ENCODE measurements around the gene PTPN21.

- no peak for TF ChIP-seq POLR2AphosphoS5 (IDR thresholded peaks at IDR 0.05; ENCODE audit: low read depth)
- TF ChIP-seq, protein P1, sequence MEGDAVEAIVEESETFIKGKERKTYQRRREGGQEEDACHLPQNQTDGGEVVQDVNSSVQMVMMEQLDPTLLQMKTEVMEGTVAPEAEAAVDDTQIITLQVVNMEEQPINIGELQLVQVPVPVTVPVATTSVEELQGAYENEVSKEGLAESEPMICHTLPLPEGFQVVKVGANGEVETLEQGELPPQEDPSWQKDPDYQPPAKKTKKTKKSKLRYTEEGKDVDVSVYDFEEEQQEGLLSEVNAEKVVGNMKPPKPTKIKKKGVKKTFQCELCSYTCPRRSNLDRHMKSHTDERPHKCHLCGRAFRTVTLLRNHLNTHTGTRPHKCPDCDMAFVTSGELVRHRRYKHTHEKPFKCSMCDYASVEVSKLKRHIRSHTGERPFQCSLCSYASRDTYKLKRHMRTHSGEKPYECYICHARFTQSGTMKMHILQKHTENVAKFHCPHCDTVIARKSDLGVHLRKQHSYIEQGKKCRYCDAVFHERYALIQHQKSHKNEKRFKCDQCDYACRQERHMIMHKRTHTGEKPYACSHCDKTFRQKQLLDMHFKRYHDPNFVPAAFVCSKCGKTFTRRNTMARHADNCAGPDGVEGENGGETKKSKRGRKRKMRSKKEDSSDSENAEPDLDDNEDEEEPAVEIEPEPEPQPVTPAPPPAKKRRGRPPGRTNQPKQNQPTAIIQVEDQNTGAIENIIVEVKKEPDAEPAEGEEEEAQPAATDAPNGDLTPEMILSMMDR (IDR thresholded peaks at IDR 0.05; ENCODE audit: insufficient read depth, low read length), result no peak
- TF ChIP-seq, protein P2, sequence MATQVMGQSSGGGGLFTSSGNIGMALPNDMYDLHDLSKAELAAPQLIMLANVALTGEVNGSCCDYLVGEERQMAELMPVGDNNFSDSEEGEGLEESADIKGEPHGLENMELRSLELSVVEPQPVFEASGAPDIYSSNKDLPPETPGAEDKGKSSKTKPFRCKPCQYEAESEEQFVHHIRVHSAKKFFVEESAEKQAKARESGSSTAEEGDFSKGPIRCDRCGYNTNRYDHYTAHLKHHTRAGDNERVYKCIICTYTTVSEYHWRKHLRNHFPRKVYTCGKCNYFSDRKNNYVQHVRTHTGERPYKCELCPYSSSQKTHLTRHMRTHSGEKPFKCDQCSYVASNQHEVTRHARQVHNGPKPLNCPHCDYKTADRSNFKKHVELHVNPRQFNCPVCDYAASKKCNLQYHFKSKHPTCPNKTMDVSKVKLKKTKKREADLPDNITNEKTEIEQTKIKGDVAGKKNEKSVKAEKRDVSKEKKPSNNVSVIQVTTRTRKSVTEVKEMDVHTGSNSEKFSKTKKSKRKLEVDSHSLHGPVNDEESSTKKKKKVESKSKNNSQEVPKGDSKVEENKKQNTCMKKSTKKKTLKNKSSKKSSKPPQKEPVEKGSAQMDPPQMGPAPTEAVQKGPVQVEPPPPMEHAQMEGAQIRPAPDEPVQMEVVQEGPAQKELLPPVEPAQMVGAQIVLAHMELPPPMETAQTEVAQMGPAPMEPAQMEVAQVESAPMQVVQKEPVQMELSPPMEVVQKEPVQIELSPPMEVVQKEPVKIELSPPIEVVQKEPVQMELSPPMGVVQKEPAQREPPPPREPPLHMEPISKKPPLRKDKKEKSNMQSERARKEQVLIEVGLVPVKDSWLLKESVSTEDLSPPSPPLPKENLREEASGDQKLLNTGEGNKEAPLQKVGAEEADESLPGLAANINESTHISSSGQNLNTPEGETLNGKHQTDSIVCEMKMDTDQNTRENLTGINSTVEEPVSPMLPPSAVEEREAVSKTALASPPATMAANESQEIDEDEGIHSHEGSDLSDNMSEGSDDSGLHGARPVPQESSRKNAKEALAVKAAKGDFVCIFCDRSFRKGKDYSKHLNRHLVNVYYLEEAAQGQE (IDR thresholded peaks at IDR 0.05; ENCODE audit: insufficient replicate concordance, low read depth), result no peak
These were observed 21.7 kb downstream of the PTPN21 start for GRCh38 chr14:88533064-88533602.

Measured in HL-60 (cell line).